ENCODE results near the gene ADCYAP1R1.

- TF ChIP-seq CTCF (IDR thresholded peaks at IDR 0.05): no peak
- TF ChIP-seq POLR2A (IDR thresholded peaks at IDR 0.05): no peak
Observed at GRCh38 chr7:31076641-31077310, 24.7 kb downstream of the ADCYAP1R1 start.
